NOMO-1 treated with DMSO at 0.1 percent for 48 hours (cell line): ENCODE data around the gene SRP19.
"Not testable (repeated sequence)": the region's sequence is repeated elsewhere in the genome, so short reads cannot be mapped to it uniquely, and the experiment has no call there.

Source experiments
- DNase-seq: peaks from one replicate; lab custom pipeline; 2025; ENCODE audit not compliant: unreplicated experiment; lab: John Stamatoyannopoulos, UW

SRP19 gene

GRCh38 chr5:112860929-112861637, at the start of gene SRP19:
TSS of gene SRP19 (plus strand) at chr5:112861287. CDS start at chr5:112861377, 90 bp downstream.
- DNase-seq = peak; percentile 97

- no peak for DNase-seq
These were observed 48.5 kb upstream of the SRP19 start for GRCh38 chr5:112812549-112812948.

GRCh38 chr5:112820246-112820645, 40.8 kb upstream of the SRP19 start:
- DNase-seq = no peak

GRCh38 chr5:112822456-112822855, 38.6 kb upstream of the SRP19 start:
- DNase-seq = no peak

- no peak for DNase-seq
These were observed 37.9 kb upstream of the SRP19 start for GRCh38 chr5:112823181-112823580.

- DNase-seq = no peak
These were observed 37.4 kb upstream of the SRP19 start for GRCh38 chr5:112823656-112824055.

- no peak for DNase-seq
These were observed 36.9 kb upstream of the SRP19 start for GRCh38 chr5:112824197-112824596.

- no peak for DNase-seq
These were observed 30.7 kb upstream of the SRP19 start for GRCh38 chr5:112830378-112830777.

GRCh38 chr5:112833971-112834370, 27.1 kb upstream of the SRP19 start:
- no peak for DNase-seq

- DNase-seq = no peak
These were observed 16.6 kb upstream of the SRP19 start for GRCh38 chr5:112844489-112844888.

- no peak for DNase-seq
These were observed 14.5 kb upstream of the SRP19 start for GRCh38 chr5:112846556-112846955.

- no peak for DNase-seq
These were observed 13.8 kb upstream of the SRP19 start for GRCh38 chr5:112847306-112847705.

- DNase-seq = peak; percentile 70
These were observed 12.8 kb upstream of the SRP19 start for GRCh38 chr5:112848116-112848811.

- DNase-seq = no peak
These were observed 11.2 kb upstream of the SRP19 start for GRCh38 chr5:112849912-112850311.

- no peak for DNase-seq
These were observed 6.4 kb upstream of the SRP19 start for GRCh38 chr5:112854651-112855050.

GRCh38 chr5:112857866-112858265, 3.2 kb upstream of the SRP19 start:
- no peak for DNase-seq

GRCh38 chr5:112860571-112860928, 537 bp upstream of the SRP19 start:
- DNase-seq = not testable (repeated sequence)

GRCh38 chr5:112861638-112861985, 525 bp downstream of the SRP19 start:
- DNase-seq = no peak

- no peak for DNase-seq
These were observed 998 bp downstream of the SRP19 start for GRCh38 chr5:112862085-112862484.

GRCh38 chr5:112863549-112863948, 2.5 kb downstream of the SRP19 start:
- DNase-seq = no peak

GRCh38 chr5:112865128-112865527, 4.0 kb downstream of the SRP19 start:
- DNase-seq = no peak

- no peak for DNase-seq
These were observed 5.7 kb downstream of the SRP19 start for GRCh38 chr5:112866739-112867138.

- DNase-seq = no peak
These were observed 6.3 kb downstream of the SRP19 start for GRCh38 chr5:112867411-112867810.
